ENCODE results near the gene FARSA.

FARSA gene

DNA sequence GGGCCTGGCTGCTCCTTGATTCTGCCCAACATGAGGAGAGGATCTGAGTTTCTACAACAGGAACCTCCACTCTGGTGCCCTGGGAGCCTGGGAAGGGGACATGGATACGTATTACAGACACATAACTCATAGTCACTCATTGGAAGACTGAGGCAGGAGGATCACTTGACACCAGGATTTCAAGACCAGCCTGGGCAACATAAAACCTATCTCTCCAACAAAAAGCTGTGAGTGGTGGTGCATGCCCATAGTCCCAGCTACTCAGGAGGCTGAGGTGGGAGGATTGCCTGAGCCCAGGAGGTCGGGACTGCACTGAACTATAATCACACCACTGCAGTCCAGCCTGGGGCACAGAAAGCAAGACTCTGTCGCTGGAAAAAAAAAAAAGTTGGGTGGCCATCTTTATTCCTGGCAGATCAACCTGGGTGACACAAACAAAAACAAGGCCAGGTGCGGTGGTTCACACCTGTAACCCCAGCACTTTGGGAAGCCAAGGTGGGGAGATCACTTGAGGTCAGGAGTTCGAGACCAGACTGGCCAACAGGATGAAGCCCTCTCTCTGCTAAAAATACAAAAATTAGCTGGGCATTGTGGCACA is 45.4 kb downstream of the FARSA start:
- no peak for DNase-seq

DNA sequence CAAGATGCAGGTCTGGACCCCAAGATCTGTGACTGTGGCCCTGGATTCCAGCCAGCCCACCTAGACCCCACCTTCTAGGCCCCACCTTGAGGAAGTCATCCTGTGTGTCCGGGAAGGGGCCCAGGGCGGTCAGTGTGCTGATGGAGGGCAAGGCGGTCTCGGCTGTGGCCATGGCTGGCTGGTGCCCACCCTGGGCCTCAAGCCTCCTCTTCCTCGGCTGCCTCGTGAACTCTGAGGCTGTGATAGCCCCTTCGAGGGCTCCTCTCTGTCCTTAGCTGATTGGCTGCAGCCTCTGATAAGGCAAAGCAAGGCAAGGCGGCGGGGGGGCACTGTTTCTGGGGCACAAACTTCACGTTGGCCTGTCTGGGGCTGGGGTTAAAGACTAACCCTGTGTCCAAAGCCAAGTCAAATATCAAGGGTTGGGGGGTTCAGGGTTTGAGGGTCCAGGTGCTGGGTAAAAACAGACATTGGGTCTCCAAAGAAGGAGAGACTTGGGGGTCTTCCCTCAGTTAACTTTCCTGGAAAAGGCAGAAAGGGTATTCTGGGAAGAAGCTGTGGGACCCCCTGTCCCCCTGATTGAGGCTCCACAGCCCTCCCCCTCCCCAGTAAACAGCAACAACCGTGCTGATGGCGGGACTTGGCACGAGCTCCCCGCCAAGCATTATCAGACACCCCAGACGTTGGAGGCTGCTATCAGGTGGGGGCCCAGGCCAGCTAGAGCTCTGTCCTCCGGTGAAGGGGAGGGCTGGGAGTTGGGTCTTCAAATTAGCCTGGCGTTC is 46.4 kb downstream of the FARSA start, which contains the start of gene KLF1:
Gene KLF1, minus strand, starts transcription at position 233 of the 779 bp plus-strand sequence. Its CDS starts 61 bp downstream, at position 172.
- DNase-seq = no peak

DNA sequence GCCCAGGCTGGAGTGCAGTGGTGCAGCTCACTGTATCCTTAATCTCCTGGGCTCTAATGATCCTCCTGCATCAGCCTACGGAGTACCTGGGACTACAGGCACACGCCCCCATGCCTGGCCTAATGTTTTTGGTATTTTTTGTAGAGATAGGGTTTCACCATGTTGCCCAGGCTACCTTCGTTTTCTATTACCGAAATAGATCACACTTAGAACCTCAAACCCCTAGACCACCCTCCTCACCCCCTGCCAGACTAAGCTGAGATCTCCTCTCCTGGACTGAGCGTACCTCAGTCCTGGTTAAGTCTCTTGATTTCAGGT is 46.9 kb downstream of the FARSA start:
- DNase-seq = no peak

DNA sequence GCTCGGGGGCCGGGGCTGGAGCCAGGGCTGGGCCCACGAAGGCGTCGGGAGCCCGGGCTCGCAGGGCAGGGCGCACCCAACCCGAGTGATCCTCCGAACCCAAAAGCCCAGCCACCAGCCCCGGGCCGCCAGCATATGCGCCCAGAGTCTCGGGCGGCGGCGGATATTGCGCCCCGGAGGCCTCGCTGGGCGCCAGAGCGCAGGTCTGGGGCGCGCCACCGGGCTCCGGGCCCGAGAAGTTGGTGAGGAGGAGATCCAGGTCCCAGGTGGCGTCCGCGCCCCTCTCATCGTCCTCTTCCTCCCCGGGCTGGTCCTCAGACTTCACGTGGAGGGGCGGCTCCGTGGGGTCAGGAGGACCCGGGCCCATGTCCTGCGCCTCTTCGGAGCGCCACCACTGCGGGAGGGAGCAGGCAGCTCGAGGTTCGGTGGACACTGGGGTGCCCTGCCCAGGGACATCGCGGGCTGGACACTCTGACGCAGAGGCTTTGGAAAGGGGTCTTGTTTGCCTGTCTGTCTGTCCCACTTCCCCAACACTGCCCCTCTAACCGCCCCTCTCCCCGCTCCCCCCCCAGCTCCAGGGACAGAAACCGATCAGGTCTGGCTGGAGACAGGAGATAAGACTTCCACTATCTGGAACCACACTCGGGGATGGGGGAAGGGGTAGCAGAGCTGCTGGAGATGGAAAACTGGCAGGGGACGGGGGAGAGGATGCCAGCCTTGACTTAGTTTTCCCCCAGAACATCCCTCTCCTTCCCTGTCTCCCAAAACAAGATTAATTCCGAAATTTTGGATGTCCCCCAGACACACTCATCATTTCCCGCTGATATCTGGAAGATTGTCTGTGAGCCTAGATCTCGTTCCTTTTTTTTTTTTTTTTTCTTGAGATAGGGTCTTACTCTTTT is 47.5 kb downstream of the FARSA start:
- no peak for DNase-seq

DNA sequence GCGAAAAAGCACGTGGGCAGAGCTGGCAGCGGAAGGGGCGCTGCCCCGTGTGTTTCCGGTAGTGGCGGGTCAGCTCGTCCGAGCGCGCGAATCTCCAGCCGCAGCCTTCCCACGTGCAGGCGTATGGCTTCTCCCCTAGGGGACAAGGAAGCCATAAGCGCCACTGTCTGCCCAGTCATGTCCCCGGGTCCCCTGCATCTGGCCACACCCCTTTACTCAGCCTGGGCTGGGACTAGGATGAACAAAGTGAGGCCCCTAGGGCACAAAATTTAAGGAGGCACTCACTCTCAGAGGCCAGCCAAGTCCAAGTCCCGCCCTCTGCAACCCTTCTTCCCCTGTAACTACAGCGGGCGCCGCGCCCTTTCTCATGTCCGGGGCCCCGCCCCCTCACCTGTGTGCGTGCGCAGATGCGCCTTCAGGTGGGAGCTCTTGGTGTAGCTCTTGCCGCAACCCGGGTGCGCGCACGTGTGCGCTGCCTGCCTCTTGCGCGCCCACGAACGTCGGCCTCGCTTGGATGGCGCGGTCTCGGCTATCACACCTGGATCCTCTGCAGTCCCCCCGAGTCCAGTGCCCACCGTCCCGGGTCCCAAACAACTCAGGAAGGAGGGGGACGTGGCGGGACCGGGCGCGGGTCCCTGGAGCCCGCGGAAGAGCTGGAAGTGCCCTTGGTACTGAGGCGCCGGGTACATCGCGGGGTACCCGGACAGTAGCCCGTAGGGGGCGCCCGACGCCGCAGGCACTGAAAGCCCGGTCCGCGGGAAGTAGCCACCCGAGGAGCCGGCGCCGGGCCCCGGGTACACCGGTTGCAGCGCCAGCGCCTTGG is 48.4 kb downstream of the FARSA start:
- no peak for DNase-seq

DNA sequence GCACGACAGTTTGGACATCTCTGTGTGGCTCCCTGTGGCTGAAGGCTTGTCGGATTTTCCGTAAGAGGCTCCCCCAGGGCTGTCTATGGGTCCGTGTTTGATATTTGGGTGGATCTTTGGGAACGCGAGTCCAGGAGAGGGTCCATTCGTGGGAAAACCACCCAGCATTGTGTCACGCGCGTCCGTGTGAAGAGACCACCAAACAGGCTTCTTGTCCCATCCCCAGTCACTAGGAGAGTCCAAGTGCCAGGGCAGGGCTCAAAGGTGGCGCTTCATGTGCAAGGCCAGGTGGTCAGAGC is 48.9 kb downstream of the FARSA start:
- DNase-seq = no peak

DNA sequence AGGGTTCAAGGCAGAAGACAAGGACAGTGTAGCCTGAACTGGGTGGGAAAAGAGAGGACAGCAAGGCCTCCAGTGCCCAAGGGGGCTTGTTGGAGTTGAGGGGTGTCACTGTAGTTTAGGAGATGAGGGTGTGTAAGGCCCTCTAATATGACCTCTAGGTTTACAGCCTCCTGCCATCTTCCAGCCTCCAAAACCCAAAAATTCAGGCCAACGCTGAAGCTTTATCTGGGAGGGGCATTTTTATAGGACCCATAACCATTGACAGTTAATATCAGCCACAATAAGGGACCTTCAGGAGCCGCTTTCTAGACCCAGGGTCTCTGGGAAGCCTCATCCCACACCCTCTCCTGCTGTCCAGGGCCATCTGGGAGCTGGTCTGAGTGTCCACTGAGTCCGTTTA is 49.3 kb downstream of the FARSA start:
- no peak for DNase-seq

DNA sequence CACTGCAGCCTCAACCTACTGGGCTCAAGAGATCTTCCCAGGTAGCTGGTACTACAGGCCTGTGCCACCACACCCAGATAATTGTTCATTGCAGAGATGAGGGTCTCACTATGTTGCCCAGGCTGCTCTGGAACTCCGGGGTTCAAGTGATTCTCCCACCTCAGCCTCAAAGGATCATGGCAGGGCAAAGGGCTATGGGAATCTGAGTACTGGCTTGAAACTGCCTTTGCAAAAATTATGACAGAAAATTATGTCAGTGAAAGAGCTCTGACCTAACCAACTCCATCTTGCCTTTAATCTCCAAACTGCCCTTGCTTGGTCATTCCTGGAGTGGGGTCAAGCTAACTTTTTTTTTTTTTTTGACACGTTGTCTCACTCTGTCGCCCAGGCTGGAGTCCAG is 50.9 kb downstream of the FARSA start:
- DNase-seq = no peak

DNA sequence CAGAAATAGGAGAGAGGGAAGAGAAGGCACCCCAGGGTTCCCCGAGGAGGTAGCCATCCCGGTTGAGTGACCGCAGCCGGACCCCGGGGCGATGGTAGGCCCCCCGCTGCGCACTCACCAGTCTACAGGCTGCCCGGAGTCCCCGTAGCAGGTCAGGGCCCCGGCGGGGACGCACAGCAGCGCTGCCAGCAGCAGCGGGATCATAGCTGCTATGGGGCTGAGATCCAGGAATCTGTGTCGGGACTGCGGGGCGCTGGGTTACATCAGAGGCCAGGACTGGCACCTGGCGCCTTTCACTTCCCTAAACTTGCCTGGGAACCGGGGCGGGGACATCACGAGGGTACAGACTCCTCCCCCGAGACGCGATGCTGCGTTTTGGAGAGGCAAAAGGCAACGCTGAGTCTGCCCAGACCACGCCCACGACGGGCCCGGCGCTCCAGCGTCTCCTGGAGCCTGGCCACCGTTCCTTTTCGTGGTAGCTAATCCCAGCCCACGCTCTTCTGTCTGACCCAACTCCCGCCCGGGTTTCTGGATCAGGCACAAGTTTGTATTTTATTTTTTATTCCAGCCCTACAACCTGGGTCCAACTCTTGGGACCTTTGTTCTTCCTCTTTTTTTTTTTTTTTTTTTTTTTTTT is 52.2 kb downstream of the FARSA start, which contains the start of gene DNASE2:
Gene DNASE2, minus strand, starts transcription at position 278 of the 637 bp plus-strand sequence. Its CDS starts 74 bp downstream, at position 204.
- peak; percentile 95 for DNase-seq

DNA sequence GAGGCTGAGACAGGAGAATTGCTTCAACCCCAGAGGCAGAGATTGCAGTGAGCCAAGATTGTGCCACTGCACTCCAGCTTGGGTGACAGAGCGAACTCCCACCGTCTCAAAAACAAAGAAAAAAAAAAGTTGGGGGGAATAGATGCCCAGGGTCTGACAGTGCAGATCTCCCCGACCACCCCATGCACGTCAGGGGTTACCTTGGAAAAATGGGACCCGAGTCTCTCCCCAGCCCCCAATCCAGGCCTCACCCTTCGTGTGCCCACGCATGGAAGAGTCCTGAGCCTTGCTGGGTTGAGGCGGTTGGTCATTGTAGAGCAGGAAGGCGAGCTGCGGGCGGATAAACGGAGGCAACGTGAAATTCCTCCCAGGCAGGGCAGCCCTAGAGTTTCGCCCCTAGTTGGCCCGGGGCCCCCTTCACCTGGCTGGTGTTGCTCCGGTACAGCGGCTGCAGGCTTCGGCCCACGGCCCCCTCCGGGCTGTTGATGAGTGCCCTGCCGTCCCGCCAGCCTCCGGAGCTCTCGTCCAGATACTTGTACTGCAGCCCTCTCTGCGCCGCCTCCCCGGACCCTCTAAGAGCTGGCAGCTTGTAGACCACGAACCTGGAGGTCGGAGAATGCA is 52.9 kb downstream of the FARSA start:
- DNase-seq = no peak

DNA sequence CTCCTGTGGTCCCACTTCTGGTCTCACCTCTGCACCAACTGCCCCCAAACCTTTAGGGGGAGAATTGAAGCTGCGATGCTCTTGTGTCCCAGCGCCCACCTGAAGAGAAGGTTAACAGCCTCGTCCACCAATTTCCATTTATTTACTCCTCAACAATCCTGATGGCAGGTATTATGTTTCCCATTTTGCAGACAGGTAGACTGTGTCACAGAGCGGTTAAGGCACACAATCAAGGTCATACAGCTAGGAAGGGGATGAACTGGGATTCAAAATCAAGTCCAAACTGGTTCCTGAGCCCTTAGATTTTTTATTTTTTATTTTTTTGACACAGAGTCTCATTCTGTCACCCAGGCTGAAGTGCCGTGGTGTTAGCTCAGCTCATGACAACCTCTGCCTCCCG is 58.4 kb downstream of the FARSA start:
- no peak for DNase-seq

DNA sequence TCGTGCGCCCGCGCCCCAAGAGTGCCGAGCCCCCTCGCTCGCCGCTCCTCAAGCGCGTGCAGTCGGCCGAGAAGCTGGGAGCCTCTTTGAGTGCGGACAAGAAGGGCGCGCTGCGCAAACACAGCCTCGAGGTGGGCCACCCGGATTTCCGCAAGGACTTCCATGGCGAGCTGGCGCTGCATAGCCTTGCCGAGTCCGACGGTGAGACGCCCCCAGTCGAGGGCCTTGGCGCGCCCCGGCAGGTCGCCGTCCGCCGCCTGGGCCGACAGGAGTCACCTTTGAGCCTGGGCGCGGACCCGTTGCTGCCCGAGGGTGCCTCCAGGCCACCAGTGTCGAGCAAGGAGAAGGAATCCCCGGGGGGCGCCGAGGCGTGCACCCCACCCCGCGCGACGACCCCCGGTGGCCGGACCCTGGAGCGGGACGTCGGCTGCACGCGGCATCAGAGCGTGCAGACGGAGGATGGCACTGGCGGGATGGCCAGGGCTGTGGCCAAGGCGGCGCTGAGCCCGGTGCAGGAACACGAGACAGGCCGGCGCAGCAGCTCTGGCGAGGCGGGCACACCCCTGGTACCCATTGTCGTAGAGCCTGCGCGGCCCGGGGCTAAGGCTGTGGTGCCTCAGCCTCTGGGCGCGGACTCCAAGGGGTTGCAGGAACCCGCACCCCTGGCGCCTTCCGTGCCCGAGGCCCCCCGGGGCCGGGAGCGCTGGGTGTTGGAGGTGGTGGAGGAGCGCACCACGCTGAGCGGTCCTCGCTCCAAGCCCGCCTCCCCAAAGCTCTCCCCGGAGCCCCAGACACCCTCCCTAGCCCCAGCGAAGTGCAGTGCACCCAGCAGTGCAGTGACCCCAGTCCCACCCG is 59.4 kb downstream of the FARSA start:
- DNase-seq = no peak

DNA sequence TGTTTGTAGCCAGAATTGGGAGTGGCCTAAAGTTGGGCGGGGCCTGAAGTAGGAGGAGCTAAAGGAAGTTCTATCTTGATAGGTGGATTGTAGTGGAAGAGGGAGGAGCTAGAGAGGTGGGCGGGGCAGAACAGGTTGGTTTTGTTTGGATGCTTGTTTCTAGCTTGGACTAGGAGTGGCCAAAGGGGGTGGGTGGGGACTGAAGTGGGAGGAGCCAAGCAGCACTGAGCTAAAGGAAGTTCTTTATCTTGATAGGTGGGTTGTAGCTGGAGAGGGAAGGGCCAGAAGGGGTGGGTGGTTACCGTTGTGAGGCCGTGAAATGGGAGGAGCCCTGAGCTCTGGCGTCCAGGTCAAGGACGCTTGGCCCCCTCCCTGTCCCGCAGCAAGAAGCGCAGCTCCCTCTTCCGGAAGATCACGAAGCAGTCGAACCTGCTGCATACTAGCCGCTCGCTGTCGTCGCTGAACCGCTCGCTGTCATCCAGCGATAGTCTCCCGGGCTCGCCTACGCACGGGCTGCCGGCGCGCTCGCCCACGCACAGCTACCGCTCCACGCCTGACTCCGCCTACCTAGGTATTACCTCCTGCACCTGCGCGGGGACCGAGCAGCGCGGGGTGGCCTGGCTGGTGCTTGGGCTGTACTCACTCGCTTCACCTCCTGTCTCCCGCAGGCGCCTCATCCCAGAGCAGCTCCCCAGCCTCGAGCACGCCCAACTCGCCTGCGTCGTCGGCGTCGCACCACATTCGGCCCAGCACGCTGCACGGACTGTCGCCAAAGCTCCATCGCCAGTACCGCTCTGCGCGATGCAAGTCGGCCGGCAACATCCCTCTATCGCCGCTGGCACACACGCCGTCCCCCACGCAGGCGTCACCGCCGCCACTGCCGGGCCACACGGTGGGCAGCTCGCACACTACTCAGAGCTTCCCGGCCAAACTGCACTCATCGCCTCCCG is 60.3 kb downstream of the FARSA start:
- no peak for DNase-seq

Data from 8988T (cell line).